Measurements from ENCODE around the gene EMID1. TPM values are rescaled to one million over a fixed set of nuclear protein-coding genes. Genes with fewer than 3 reads are reported as not detected.

The EMID1 gene
- total RNA-seq, 2 donors from 2014 or later: 0.33 to 0.51 TPM

GRCh38 chr22:29260601-29261315, 55.1 kb downstream of the EMID1 start:
- TF ChIP-seq CTCF (IDR thresholded peaks at IDR 0.05): no peak
- Histone ChIP-seq H3K9me3 (no peaks in the 10 kb centered on the region), H3K4me1 (peaks cover 0 to under 1% of the 10 kb centered on the region in 2 donors), H3K36me3 (peaks cover 39% of the 10 kb centered on the region), H3K27ac (no peak overlapping the region), H3K4me3 (no peak overlapping the region), H3K27me3 (no peaks in the 10 kb centered on the region)
- DNase-seq (ENCODE audit: low spot score): peak; percentile 57

GRCh38 chr22:29263791-29264276, 58.1 kb downstream of the EMID1 start:
- Histone ChIP-seq H3K9me3 (no peaks in the 10 kb centered on the region), H3K27me3 (no peaks in the 10 kb centered on the region), H3K27ac (no peak overlapping the region), H3K36me3 (peaks cover 39% of the 10 kb centered on the region), H3K4me3 (no peak overlapping the region), H3K4me1 (peaks cover 0 to 17% of the 10 kb centered on the region in 2 donors)
- DNase-seq (ENCODE audit: low spot score): peak; percentile 52
- no peak for TF ChIP-seq CTCF (IDR thresholded peaks at IDR 0.05)

GRCh38 chr22:29265305-29265704, 59.6 kb downstream of the EMID1 start:
- Histone ChIP-seq H3K9me3 (no peaks in the 10 kb centered on the region), H3K4me3 (no peak overlapping the region), H3K27me3 (no peaks in the 10 kb centered on the region), H3K4me1 (peaks cover 0 to 29% of the 10 kb centered on the region in 2 donors), H3K36me3 (peaks cover 29% of the 10 kb centered on the region), H3K27ac (no peak overlapping the region)
- DNase-seq (ENCODE audit: low spot score): no peak
- TF ChIP-seq CTCF (IDR thresholded peaks at IDR 0.05): no peak

- H3K9me3 ChIP-seq: no peaks in the 10 kb centered on the region
- peaks cover 0 to 35% of the 10 kb centered on the region in 2 donors for H3K4me1 ChIP-seq
- TF ChIP-seq CTCF (IDR thresholded peaks at IDR 0.05): no peak
- H3K4me3 ChIP-seq: no peak overlapping the region
- no peak overlapping the region for H3K27ac ChIP-seq
- H3K36me3 ChIP-seq: peaks cover 23% of the 10 kb centered on the region
- DNase-seq (ENCODE audit: low spot score): no peak
- H3K27me3 ChIP-seq: no peaks in the 10 kb centered on the region
These were observed 60.2 kb downstream of the EMID1 start for GRCh38 chr22:29265929-29266328.

GRCh38 chr22:29266564-29267461, 61.1 kb downstream of the EMID1 start:
- Histone ChIP-seq H3K9me3 (no peaks in the 10 kb centered on the region), H3K27ac (peak overlapping the region; percentile 99), H3K36me3 (peaks cover 21% of the 10 kb centered on the region), H3K27me3 (no peaks in the 10 kb centered on the region), H3K4me1 (peaks cover 0 to 44% of the 10 kb centered on the region in 2 donors), H3K4me3 (peak overlapping the region; percentile 89 to 93)
- DNase-seq (ENCODE audit: low spot score): peak; percentile 57
- TF ChIP-seq CTCF (IDR thresholded peaks at IDR 0.05): no peak
